B cell (primary cell): ENCODE measurements around the gene CAPN9. TPM values are rescaled to one million over a fixed set of nuclear protein-coding genes. Genes with fewer than 3 reads are reported as not detected.

Experiments
- ATAC-seq: fragments of 200-7000 bp; cut with Tn5 transposase; one replicate; pipeline ENCODE4 v1.10.0; 2021; ENCODE audit warnings: low read depth, mild to moderate bottlenecking, moderate number of reproducible peaks, moderate library complexity
- CTCF ChIA-PET: fragments of 350-600 bp; sonication (Branson Sonifier 250); formaldehyde crosslinking; loops from one replicate; lab custom pipeline; 2021; ENCODE audit warnings: antibody characterized with exemption, inconsistent platforms; lab: Charles Lee
- POLR2A ChIA-PET: fragments of 350-600 bp; sonication (Branson Sonifier 250); formaldehyde crosslinking; loops from one replicate; lab custom pipeline; 2021; ENCODE audit warnings: antibody characterized with exemption; lab: Charles Lee
- DNase-seq: peaks from one replicate; pipeline ENCODE4 v3.0.0; 2013
- H2AFZ ChIP-seq: 2 replicates; pipeline ENCODE4 v1.6.1; 2012; ENCODE audit warnings: mild to moderate bottlenecking, low read depth, low read length; ENCODE audit not compliant: insufficient read depth, poor library complexity, severe bottlenecking
- H3K27ac ChIP-seq, 2 donors: 1 replicate in 1 of 2; 2 replicates in 1 of 2; pipeline ENCODE4 v1.5.1; 2012 to 2013; ENCODE audit warnings: low read length in 2 of 2, mild to moderate bottlenecking in 2 of 2, moderate library complexity in 1 of 2
- H3K27me3 ChIP-seq, 4 experiments: fragments of 200-600 bp in 1 of 4; sonication (generic) in 1 of 4; replicated peaks in 1 of 4; 1 replicate in 2 of 4; 2 replicates in 2 of 4; pipeline versions ENCODE4 v1.6.1 to v1.7.0; 2013 to 2016; ENCODE audit warnings: low read length in 3 of 4, mild to moderate bottlenecking in 2 of 4, mixed read lengths in 1 of 4, moderate library complexity in 1 of 4; ENCODE audit not compliant: insufficient read depth in 4 of 4, control insufficient read depth in 3 of 4; ENCODE audit errors: control extremely low read depth in 1 of 4
- H3K36me3 ChIP-seq, 2 experiments: replicated peaks in 1 of 2; 1 replicate in 1 of 2; 2 replicates in 1 of 2; pipeline versions ENCODE4 v1.6.1 to v1.7.1; 2013; ENCODE audit warnings: low read length in 1 of 2; ENCODE audit not compliant: insufficient read depth in 2 of 2, control insufficient read depth in 1 of 2; ENCODE audit errors: control extremely low read depth in 1 of 2, extremely low read depth in 1 of 2
- H3K4me1 ChIP-seq, 2 donors: fragments of 200-600 bp in 1 of 2; sonication (generic) in 1 of 2; 1 replicate in 1 of 2; 2 replicates in 1 of 2; pipeline versions ENCODE4 v1.5.1 to v1.6.1; 2013 to 2017; ENCODE audit warnings: low read length in 2 of 2; ENCODE audit not compliant: control insufficient read depth in 2 of 2, insufficient read depth in 2 of 2
- H3K4me2 ChIP-seq: replicated peaks from 2 replicates; pipeline ENCODE3; 2012; ENCODE audit warnings: mild to moderate bottlenecking, low read depth, low read length; ENCODE audit not compliant: poor library complexity, severe bottlenecking
- H3K4me3 ChIP-seq, 5 experiments: fragments of 200-600 bp in 1 of 5; sonication (generic) in 1 of 5; 1 replicate in 3 of 5; 2 replicates in 2 of 5; pipeline versions ENCODE4 v1.5.1 to v1.7.0; 2011 to 2016; ENCODE audit warnings: low read length in 4 of 5, mild to moderate bottlenecking in 4 of 5, low read depth in 2 of 5, control low read depth in 1 of 5, moderate library complexity in 1 of 5; ENCODE audit not compliant: insufficient read depth in 1 of 5; ENCODE audit errors: control extremely low read depth in 1 of 5, extremely low read depth in 1 of 5
- H3K79me2 ChIP-seq: fragments of 200-600 bp; sonication (generic); one replicate; pipeline ENCODE4 v1.6.0; 2016; ENCODE audit warnings: low read length; ENCODE audit not compliant: control insufficient read depth, insufficient read depth
- H3K9ac ChIP-seq: fragments of 200-600 bp; sonication (generic); 2 replicates; pipeline ENCODE4 v1.6.1; 2017; ENCODE audit warnings: mild to moderate bottlenecking, low read length, moderate library complexity
- H3K9me3 ChIP-seq, 3 donors: one replicate each; pipeline versions ENCODE4 v1.6.1 to v1.7.1; 2013; ENCODE audit warnings: low read length in 2 of 3; ENCODE audit not compliant: control insufficient read depth in 2 of 3, insufficient read depth in 1 of 3; ENCODE audit errors: control extremely low read depth in 1 of 3
- H4K20me1 ChIP-seq: 2 replicates; pipeline ENCODE4 v1.6.0; 2012; ENCODE audit warnings: mild to moderate bottlenecking, low read length; ENCODE audit not compliant: insufficient read depth, control insufficient read depth, poor library complexity, severe bottlenecking
- H3K27ac Mint-ChIP-seq: one replicate; pipeline ENCODE4 v1.8.0; 2021; ENCODE audit warnings: mixed read lengths
- H3K27me3 Mint-ChIP-seq: one replicate; pipeline ENCODE4 v1.8.0; 2021; ENCODE audit warnings: mixed read lengths
- H3K4me1 Mint-ChIP-seq: one replicate; pipeline ENCODE4 v1.8.0; 2021; ENCODE audit warnings: mixed read lengths
- H3K4me3 Mint-ChIP-seq: one replicate; pipeline ENCODE4 v1.8.0; 2021; ENCODE audit warnings: mixed read lengths
- H3K9me3 Mint-ChIP-seq: one replicate; pipeline ENCODE4 v1.8.0; 2022; ENCODE audit warnings: mixed read lengths; ENCODE audit not compliant: insufficient read depth
- CTCF ChIP-seq: fragments of 200-600 bp; IDR thresholded peaks from one replicate; pipeline ENCODE4 v1.8.0; 2022; ENCODE audit warnings: antibody characterized with exemption, mild to moderate bottlenecking
- EZH2 ChIP-seq: IDR thresholded peaks from 2 replicates; pipeline ENCODE4 v1.6.1; 2012; ENCODE audit warnings: borderline replicate concordance, low read depth, mild to moderate bottlenecking, moderate library complexity, low read length; ENCODE audit not compliant: insufficient read depth, poor library complexity, severe bottlenecking
- WGBS: methylation state at CpG from one replicate; pipeline ENCODE4 v1.1.5; 2013; ENCODE audit warnings: missing lambda C conversion rate; ENCODE audit not compliant: insufficient coverage; 5-methylcytosine and 5-hydroxymethylcytosine counted together
- intact Hi-C: fragments of 100-400 bp; cut with micrococcal nuclease; formaldehyde crosslinking; loops from one replicate; pipeline ENCODE4 v1.10.0; 2022
- polyA plus RNA-seq: library from polyadenylated mRNA; depleted of rRNA; stranded (reverse); fragments of >200 nt; gene quantifications from 2 replicates; pipeline ENCODE4 v1.2.3, GENCODE V29; 2012
- total RNA-seq, 2 donors: library from RNA; stranded (reverse); fragments of 120-200 nt in 1 of 2; gene quantifications; 1 replicate in 1 of 2; 2 replicates in 1 of 2; pipeline versions ENCODE4 v1.2.3 to v1.2.4, GENCODE V29; 2013 to 2022

The CAPN9 gene
- total and polyA plus RNA-seq, 2 donors (not counting 1 experiment from before 2014, with no cell fraction given), result not detected

GRCh38 chr1:230823931-230824381 lies 76.8 kb downstream of the CAPN9 start:
- Histone ChIP-seq H3K36me3 (no peaks in the 10 kb centered on the region), H3K27ac (no peak overlapping the region), H3K4me3 (no peak overlapping the region), H3K9ac (no peak overlapping the region), H3K27me3 (no peaks in the 10 kb centered on the region), H3K4me2 (no peak overlapping the region), H2AFZ (no peak overlapping the region), H3K79me2 (no peaks in the 10 kb centered on the region), H3K4me1 (no peaks in the 10 kb centered on the region), H4K20me1 (no peaks in the 10 kb centered on the region), H3K9me3 (no peaks in the 10 kb centered on the region)
- H3K27ac Mint-ChIP-seq, result no peak overlapping the region
- CTCF ChIA-PET, result no interaction called here
- ATAC-seq (no peak), DNase-seq (no peak)
- H3K4me1 Mint-ChIP-seq, result no peaks in the 10 kb centered on the region
- intact Hi-C loops, result no loop called here
- H3K27me3 Mint-ChIP-seq, result peaks cover 21% of the 10 kb centered on the region
- H3K9me3 Mint-ChIP-seq, result no peaks in the 10 kb centered on the region
- TF ChIP-seq EZH2 (no peak), CTCF (no peak)
- 71% methylated on average over 2 of the region's 3 CpGs for WGBS
- no peak overlapping the region for H3K4me3 Mint-ChIP-seq
- POLR2A ChIA-PET, result no interaction called here

DNA sequence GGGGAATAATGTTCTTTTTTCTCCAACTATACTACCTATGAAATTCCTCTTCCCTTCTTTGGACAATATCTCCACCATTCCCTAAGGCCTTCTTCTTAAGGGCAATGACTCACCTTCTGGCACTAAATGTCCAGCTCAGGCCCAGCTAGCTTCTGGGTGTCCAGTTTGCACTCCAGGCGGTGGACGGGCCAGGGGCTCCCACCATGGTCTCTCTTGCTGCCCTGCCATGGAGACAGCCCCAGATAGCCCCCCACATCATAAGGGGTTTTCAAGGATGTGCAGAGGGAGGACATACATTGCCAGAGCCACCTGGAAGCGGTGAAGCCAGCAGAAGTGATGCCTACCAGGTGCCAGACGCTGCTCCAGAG lies 77.3 kb downstream of the CAPN9 start:
- H3K4me1 Mint-ChIP-seq, result no peaks in the 10 kb centered on the region
- H3K27ac ChIP-seq, result no peak overlapping the region
- no peak for TF ChIP-seq CTCF
- no peak for TF ChIP-seq EZH2
- H2AFZ ChIP-seq, result no peak overlapping the region
- no peaks in the 10 kb centered on the region for H3K79me2 ChIP-seq
- no peak overlapping the region for H3K4me3 ChIP-seq
- ATAC-seq (no peak), DNase-seq (no peak)
- H3K4me1 ChIP-seq, result no peaks in the 10 kb centered on the region
- POLR2A ChIA-PET, result no interaction called here
- H3K36me3 ChIP-seq, result no peaks in the 10 kb centered on the region
- no peak overlapping the region for H3K9ac ChIP-seq
- H3K27me3 ChIP-seq, result no peaks in the 10 kb centered on the region
- peaks cover 19% of the 10 kb centered on the region for H3K27me3 Mint-ChIP-seq
- H4K20me1 ChIP-seq, result no peaks in the 10 kb centered on the region
- H3K4me3 Mint-ChIP-seq, result no peak overlapping the region
- no peak overlapping the region for H3K4me2 ChIP-seq
- no peaks in the 10 kb centered on the region for H3K9me3 Mint-ChIP-seq
- no peaks in the 10 kb centered on the region for H3K9me3 ChIP-seq
- intact Hi-C loops, result no loop called here
- WGBS, result 58% methylated on average over 2 of the region's 4 CpGs
- CTCF ChIA-PET, result no interaction called here
- no peak overlapping the region for H3K27ac Mint-ChIP-seq
